ENCODE data around the gene ABCD2.

DNA sequence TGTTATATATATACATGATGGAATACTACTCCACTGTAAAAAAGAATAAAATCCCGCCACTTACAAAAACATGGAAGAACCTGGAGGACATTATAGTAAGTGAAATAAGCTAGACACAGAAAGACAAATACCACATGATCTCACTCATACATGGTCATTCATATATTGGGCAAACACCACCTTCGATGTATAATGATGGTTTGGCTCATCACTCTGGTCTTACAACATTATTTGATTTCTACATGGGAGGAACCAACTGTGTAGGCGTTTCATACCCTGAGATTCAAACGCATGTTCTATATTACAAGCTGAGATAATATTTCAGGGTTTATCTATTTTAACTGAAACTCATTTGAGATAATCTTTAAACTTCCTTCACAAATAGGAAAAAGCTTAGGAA lies 48.3 kb downstream of the ABCD2 start:
- TF ChIP-seq, protein P1, sequence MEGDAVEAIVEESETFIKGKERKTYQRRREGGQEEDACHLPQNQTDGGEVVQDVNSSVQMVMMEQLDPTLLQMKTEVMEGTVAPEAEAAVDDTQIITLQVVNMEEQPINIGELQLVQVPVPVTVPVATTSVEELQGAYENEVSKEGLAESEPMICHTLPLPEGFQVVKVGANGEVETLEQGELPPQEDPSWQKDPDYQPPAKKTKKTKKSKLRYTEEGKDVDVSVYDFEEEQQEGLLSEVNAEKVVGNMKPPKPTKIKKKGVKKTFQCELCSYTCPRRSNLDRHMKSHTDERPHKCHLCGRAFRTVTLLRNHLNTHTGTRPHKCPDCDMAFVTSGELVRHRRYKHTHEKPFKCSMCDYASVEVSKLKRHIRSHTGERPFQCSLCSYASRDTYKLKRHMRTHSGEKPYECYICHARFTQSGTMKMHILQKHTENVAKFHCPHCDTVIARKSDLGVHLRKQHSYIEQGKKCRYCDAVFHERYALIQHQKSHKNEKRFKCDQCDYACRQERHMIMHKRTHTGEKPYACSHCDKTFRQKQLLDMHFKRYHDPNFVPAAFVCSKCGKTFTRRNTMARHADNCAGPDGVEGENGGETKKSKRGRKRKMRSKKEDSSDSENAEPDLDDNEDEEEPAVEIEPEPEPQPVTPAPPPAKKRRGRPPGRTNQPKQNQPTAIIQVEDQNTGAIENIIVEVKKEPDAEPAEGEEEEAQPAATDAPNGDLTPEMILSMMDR (IDR thresholded peaks at IDR 0.05), result no peak
- TF ChIP-seq POLR2A (IDR thresholded peaks at IDR 0.05), result no peak
- TF ChIP-seq POLR2AphosphoS5 (IDR thresholded peaks at IDR 0.05), result no peak
- TF ChIP-seq EP300 (IDR thresholded peaks at IDR 0.05; ENCODE audit: low read depth), result no peak
